OCI-LY1 (cell line): Measurements from ENCODE around the gene TRIO.

Source experiments
- H2AFZ ChIP-seq: fragments of 200-600 bp; sonication (generic), shearing (Covaris generic); 2 replicates; pipeline ENCODE4 v1.6.0; 2014; ENCODE audit warnings: antibody characterized with exemption, mild to moderate bottlenecking, low read length
- H3F3A ChIP-seq: fragments of 200-600 bp; sonication (generic), shearing (Covaris generic); 2 replicates; pipeline ENCODE4 v1.6.0; 2014; ENCODE audit warnings: mild to moderate bottlenecking, antibody characterized with exemption, low read length, moderate library complexity; ENCODE audit not compliant: insufficient read depth
- H3K27ac ChIP-seq: fragments of 200-600 bp; sonication (generic); 2 replicates; pipeline ENCODE4 v1.5.1; 2014; ENCODE audit warnings: low read length, mixed run types, mild to moderate bottlenecking, low read depth; ENCODE audit not compliant: poor library complexity, severe bottlenecking
- H3K27me3 ChIP-seq: fragments of 200-600 bp; sonication (generic); 2 replicates; pipeline ENCODE4 v1.6.0; 2014; ENCODE audit warnings: antibody characterized with exemption, mild to moderate bottlenecking, low read length, moderate library complexity; ENCODE audit not compliant: insufficient read depth
- H3K36me3 ChIP-seq: fragments of 200-600 bp; sonication (generic); 2 replicates; pipeline ENCODE4 v1.6.1; 2014; ENCODE audit warnings: mild to moderate bottlenecking, antibody characterized with exemption, low read length, moderate library complexity, mixed read lengths; ENCODE audit not compliant: insufficient read depth
- H3K4me1 ChIP-seq: fragments of 200-600 bp; sonication (generic); 2 replicates; pipeline ENCODE4 v1.5.1; 2014; ENCODE audit warnings: mild to moderate bottlenecking, low read length, moderate library complexity; ENCODE audit not compliant: insufficient read depth, severe bottlenecking
- H3K4me2 ChIP-seq: fragments of 200-600 bp; sonication (generic), shearing (Covaris generic); 2 replicates; pipeline ENCODE4 v1.6.1; 2014; ENCODE audit warnings: low read length
- H3K4me3 ChIP-seq: fragments of 200-600 bp; sonication (generic); 2 replicates; pipeline ENCODE4 v1.5.1; 2014; ENCODE audit warnings: low read length, low read depth, mild to moderate bottlenecking, mixed read lengths; ENCODE audit not compliant: poor library complexity, severe bottlenecking
- H3K79me2 ChIP-seq: fragments of 200-600 bp; shearing (Covaris generic); 2 replicates; pipeline ENCODE4 v1.6.1; 2016; ENCODE audit warnings: mixed run types, low read length, mixed read lengths; ENCODE audit not compliant: insufficient read depth
- H3K9ac ChIP-seq: fragments of 200-600 bp; sonication (generic), shearing (Covaris generic); 2 replicates; pipeline ENCODE4 v1.6.1; 2014; ENCODE audit warnings: mild to moderate bottlenecking, low read length, mixed read lengths
- H3K9me2 ChIP-seq: fragments of 200-600 bp; sonication (generic), shearing (Covaris generic); 2 replicates; pipeline ENCODE4 v1.6.1; 2014; ENCODE audit warnings: low read depth, mild to moderate bottlenecking, low read length, mixed read lengths
- H3K9me3 ChIP-seq: fragments of 200-600 bp; shearing (Covaris generic); 2 replicates; pipeline ENCODE4 v1.6.1; 2014; ENCODE audit warnings: low read length, mixed read lengths
- H4K20me1 ChIP-seq: fragments of 200-600 bp; sonication (generic), shearing (Covaris generic); 2 replicates; pipeline ENCODE4 v1.6.0; 2016; ENCODE audit warnings: mild to moderate bottlenecking, low read length; ENCODE audit not compliant: insufficient read depth
- CTCF ChIP-seq: fragments of 200-600 bp; sonication (generic), shearing (Covaris generic); IDR thresholded peaks from 2 replicates; pipeline ENCODE4 v1.5.1; 2017; ENCODE audit warnings: mild to moderate bottlenecking, antibody characterized with exemption, low read length, moderate library complexity, mixed read lengths
- EZH2 ChIP-seq: fragments of 200-600 bp; sonication (generic), shearing (Covaris generic); IDR thresholded peaks from 2 replicates; pipeline ENCODE4 v1.8.0; 2017; ENCODE audit warnings: borderline replicate concordance, mixed run types, mild to moderate bottlenecking, antibody characterized with exemption, low read length, moderate library complexity, mixed read lengths

Gene TRIO

GRCh38 chr5:14156650-14157492 is 13.7 kb downstream of the TRIO start:
- no peaks in the 10 kb centered on the region for H3K79me2 ChIP-seq
- no peaks in the 10 kb centered on the region for H3K9me2 ChIP-seq
- H3K27ac ChIP-seq: no peak overlapping the region
- no peak for TF ChIP-seq CTCF
- TF ChIP-seq EZH2: no peak
- no peak overlapping the region for H2AFZ ChIP-seq
- H3F3A ChIP-seq: no peaks in the 10 kb centered on the region
- H3K27me3 ChIP-seq: no peaks in the 10 kb centered on the region
- no peaks in the 10 kb centered on the region for H3K4me1 ChIP-seq
- no peak overlapping the region for H3K9ac ChIP-seq
- no peak overlapping the region for H3K4me3 ChIP-seq
- no peaks in the 10 kb centered on the region for H3K36me3 ChIP-seq
- no peaks in the 10 kb centered on the region for H3K9me3 ChIP-seq
- no peak overlapping the region for H3K4me2 ChIP-seq
- no peaks in the 10 kb centered on the region for H4K20me1 ChIP-seq

- Histone ChIP-seq H2AFZ (no peak overlapping the region), H3K79me2 (no peaks in the 10 kb centered on the region), H4K20me1 (no peaks in the 10 kb centered on the region), H3K9me2 (no peaks in the 10 kb centered on the region), H3K27ac (no peak overlapping the region), H3F3A (no peaks in the 10 kb centered on the region), H3K4me2 (no peak overlapping the region), H3K9me3 (no peaks in the 10 kb centered on the region), H3K4me3 (no peak overlapping the region), H3K9ac (no peak overlapping the region), H3K4me1 (no peaks in the 10 kb centered on the region), H3K36me3 (no peaks in the 10 kb centered on the region), H3K27me3 (no peaks in the 10 kb centered on the region)
- TF ChIP-seq EZH2 (no peak), CTCF (no peak)
These were observed 14.3 kb downstream of the TRIO start for GRCh38 chr5:14157493-14157782.

GRCh38 chr5:14158890-14159666 is 15.9 kb downstream of the TRIO start:
- Histone ChIP-seq H3K9me3 (no peaks in the 10 kb centered on the region), H3K9me2 (no peaks in the 10 kb centered on the region), H3K27me3 (no peaks in the 10 kb centered on the region), H3K4me2 (no peak overlapping the region), H3F3A (no peaks in the 10 kb centered on the region), H3K36me3 (no peaks in the 10 kb centered on the region), H3K4me3 (no peak overlapping the region), H3K9ac (no peak overlapping the region), H4K20me1 (no peaks in the 10 kb centered on the region), H3K79me2 (no peaks in the 10 kb centered on the region), H3K27ac (no peak overlapping the region), H2AFZ (no peak overlapping the region), H3K4me1 (no peaks in the 10 kb centered on the region)
- TF ChIP-seq CTCF (no peak), EZH2 (no peak)
